T-helper 22 cell (primary cell): Measurements from ENCODE around the gene LCE3D.
"Not testable (repeated sequence)": the region's sequence is repeated elsewhere in the genome, so short reads cannot be mapped to it uniquely, and the experiment has no call there.

Experiments
- DNase-seq: peaks from one replicate; pipeline ENCODE4 v3.0.0-alpha.2; 2020; ENCODE audit warnings: low read depth

LCE3D gene, protein sequence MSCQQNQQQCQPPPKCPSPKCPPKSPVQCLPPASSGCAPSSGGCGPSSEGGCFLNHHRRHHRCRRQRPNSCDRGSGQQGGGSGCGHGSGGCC

DNA sequence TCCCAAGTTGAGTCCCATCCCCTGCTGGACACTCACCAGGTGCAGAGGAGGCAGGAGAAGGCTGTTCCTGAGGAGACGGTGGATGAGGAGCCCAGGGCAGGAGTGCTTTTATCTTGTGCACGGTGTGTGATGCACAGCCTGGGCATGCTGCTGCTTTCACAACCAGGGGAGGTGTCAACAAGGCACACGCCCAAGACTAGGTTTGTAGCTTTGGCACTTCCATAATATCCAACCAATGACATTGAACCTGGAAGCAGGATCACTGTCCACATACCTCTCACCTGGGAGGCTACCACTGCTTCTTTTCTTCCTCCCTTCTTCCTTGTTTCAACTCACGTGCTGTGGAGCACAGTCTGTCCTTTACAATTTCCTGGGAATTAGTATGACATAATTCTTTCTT lies at the start of gene LCE3D:
TSS of gene LCE3D (minus strand) at position 84 of the 400 bp plus-strand sequence. CDS start 580 bp downstream, outside the sequence.
- DNase-seq: no peak

DNA sequence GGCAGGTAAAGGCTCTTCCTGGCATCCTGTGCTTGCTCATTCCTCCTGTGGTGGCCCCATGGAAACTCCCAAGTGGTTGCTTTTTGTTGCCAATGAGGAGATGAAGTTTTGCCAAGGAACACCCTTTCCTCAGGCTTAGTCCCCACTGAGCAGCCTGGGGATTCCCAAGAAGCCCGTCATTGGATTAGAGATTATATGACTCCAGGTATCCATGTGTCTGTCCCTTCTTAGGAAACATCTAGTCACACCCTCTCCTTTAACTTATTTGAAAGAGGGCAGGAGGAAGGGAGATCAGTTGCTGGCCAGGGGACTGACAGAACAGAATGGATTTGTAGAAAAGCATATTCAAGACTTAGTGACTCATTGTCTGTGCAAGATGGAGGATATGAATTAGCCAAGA lies 46.4 kb upstream of the LCE3D start:
- DNase-seq: no peak

DNA sequence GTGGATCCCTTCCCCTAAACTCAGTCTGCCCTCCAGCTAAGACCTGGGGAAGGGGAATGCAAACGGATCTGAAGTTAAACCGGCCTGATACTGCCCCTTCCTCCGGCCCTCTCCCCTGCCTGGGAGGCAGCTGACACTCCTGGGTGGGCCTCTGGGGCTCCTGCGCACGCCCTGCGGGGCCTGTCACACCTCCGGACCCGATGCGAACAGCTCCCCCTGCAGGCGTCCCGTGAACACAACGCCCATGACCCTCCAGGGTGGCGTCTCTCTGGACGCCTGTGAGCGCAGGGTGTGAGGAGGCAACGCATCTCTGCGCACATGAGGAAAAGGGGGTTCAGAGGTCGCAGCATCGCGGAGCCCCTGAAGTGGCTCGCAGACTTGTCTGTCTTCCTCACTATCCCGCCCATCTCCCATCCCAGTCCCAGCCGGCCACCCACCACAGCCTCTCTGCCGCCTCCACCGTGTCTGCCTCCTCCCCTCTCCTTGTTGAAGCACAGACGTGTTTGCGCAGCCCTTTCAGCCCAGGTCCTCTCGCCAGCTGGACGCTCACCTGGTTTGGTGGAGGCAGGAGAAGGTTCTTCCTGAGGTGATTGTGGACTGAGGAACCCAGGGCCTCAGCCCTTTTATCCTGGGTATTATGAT lies 43.0 kb upstream of the LCE3D start:
- DNase-seq: no peak

DNA sequence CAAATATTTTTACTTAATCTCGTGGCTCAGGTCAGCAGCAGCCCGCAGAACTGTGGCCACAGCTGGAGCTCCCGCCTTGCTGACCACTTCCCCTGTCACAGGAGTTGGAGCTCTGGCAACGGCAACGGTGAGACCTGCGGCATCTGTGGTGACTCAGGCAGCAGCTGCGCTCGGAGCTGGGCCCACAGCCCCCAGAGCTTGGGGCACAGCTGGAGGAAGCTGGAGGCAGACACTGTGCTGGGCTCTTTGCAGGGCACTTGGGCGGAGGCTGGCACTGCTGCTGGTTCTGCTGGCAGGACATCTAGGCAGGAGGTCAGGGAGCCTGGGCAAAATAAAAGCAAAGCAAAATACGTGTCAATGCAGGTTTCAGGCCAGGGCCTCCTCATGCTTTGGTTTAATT lies 42.5 kb upstream of the LCE3D start, which contains the start of gene LCE3A:
TSS of gene LCE3A (minus strand) at position 301 of the 400 bp plus-strand sequence. CDS start at position 301, 0 bp downstream.
- DNase-seq: no peak

DNA sequence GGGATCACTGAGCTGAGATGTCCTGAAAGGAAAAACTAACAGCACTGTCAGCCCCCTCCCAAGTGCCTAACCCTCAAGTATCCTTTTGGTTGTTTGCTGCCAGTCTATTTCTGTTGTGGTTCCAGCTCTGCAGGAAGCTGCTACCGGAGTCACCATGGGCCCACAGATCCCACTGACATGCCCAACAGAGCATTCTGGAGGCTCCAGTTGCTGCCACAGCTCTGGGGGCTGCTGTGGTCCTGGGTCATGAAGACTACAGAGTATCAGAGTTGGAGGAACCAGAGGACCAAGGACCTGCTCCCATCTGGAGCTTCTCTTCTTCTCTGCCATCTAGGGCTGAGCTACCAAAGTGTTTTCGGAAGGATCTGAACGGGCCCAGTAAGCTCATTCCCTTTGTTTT lies 41.7 kb upstream of the LCE3D start:
- no peak for DNase-seq

DNA sequence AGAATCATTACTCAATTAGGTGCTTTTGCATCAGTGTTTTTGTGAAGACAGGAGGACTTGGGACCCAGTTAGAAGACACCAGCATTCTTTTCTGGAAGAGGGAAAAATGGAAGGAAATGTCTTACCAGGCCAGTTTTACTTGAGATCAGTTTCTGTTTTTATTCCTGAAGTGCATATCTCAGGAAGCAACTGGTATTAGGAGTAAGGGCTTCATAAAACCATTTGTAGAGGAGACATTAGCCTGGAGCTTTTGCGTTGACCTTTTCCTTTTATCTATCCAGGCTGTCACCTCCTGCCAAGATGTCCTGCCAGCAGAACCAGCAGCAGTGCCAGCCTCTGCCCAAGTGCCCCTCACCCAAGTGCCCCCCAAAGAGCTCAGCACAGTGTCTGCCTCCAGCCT lies 33.2 kb upstream of the LCE3D start, which contains the start of gene LCE3B:
TSS of gene LCE3B (plus strand) at position 301 of the 400 bp plus-strand sequence. CDS start at position 301, 0 bp downstream.
- DNase-seq: no peak

DNA sequence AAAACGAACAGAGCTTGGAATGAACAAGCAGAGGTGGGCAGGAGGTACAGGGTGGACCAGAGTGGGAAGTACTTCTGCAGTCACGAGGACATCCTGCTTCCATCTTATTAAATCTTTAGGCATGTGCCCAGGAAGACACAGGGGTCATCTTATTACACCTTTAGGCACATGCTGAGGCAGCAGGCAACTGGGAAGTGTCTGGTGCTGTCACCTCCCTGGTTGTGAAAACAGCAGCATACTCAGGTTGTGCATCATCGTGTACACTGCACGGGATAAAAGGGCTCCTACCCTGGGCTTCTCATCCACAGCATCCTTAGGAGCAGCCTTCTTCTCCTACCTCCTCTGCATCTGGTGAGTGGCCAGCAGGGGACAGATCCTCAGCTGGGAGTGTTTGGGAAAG lies 19.6 kb upstream of the LCE3D start, which contains the start of gene LCE3C:
TSS of gene LCE3C (plus strand) at position 301 of the 400 bp plus-strand sequence. CDS start 498 bp downstream, outside the sequence.
- DNase-seq: no peak

DNA sequence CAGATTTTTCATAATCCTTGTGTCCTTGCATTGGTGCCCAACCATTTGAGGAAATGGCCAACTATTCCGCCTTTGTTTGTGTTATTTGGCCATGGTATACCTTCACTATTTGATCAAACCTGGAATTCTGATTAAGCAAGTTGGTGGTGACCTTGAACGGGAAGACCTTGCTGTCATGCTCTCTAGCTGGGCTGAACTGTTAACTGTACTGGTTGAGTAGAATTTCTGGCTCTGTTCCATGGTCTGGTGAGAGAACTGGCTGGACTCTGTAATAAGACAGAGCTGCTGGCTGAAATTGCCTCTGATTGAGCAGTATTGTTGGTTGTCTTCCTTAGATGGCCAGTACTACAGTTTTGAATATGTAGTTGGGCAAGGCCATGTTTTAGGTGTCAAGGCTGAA lies 16.7 kb upstream of the LCE3D start:
- DNase-seq: no peak

DNA sequence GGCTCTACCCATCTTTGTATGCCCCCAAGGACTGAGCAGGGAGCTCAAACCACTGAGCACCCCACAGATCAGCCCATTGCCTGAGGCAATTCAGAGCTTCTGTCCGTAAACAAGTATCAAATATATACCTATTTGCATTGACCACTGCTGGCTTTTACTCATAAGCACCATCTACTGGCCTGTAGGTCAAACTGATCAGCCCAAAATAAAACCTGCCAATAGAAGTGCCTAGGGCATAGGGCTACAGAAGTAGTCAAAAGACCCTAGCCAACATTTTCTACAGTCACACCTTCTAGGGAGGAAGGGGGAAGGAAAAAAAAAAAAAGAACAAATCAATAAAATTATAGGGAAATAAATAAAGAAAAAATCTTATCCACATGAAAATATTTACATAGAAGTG lies 5.3 kb upstream of the LCE3D start:
- no peak for DNase-seq

DNA sequence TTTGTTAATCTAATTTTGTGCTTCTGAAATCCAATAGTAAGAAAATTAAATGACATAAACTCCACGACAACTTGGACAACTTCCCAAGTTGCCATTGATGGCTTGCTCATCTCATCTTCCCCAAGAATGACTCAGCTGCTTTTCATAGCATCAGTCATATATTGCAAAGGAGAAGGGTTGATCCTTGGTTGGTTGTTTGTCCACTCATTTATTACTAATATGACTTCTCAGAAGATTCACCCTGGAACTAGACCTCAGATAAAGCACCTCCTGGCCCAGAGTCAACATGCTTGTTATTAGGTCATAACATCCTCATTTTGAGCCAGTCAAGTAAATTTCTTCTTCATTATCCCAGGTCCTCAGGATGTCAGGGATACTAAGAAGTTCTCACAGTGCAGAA lies 2.3 kb upstream of the LCE3D start:
- DNase-seq: no peak

DNA sequence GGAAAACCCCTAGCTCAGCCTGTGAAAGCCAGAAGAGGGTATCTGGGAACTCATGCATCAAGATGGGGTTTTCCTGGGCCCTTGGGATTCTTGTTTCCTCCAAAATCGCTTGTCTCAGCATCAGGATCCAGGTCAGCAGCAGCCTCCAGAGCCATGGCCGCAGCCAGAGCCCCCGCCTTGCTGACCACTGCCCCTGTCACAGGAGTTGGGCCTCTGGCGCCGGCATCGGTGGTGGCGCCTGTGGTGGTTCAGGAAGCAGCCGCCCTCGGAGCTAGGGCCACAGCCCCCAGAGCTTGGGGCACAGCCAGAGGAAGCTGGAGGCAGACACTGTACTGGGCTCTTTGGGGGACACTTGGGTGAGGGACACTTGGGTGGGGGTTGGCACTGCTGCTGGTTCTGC lies 790 bp downstream of the LCE3D start:
- not testable (repeated sequence) for DNase-seq

DNA sequence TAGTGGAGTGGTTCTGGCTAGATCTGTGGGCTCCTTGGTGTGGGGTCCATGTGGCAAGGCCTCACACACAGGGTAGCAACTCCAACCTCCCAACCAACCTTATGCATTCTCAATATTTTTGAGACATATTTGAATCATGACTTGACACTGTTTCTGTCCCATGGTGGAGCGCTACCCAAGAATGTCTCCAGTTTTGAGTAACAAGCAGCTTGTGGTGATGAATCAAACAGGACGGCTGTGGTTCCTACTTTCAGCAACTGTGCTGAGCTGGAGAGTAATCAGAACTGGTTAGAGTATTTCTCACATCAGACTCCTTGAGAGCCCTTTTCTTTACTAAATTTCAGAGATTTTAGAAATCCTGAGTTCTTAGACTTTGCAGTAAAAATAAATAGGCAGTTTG lies 3.1 kb downstream of the LCE3D start:
- DNase-seq: no peak

DNA sequence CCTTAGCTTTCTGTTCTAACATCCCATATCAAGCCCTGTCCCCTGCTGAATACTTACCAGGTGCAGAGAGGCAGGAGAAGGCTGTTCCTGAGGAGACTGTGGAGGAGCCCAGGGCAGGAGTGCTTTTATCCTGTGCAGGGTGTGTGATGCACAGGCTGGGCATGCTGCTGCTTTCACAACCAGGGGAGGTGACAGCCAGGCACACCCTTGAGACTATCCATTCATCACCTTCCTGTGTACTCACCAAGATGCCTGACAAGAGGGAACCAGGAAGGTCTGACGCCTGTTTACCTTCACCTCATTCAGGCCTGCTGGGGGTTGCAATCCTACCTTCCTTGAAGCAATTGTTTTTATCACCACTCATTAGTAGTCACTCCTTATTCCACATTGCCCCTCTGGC lies 13.6 kb downstream of the LCE3D start, which contains the start of gene LCE3E:
TSS of gene LCE3E (minus strand) at position 100 of the 400 bp plus-strand sequence. CDS start 572 bp downstream, outside the sequence.
- no peak for DNase-seq

DNA sequence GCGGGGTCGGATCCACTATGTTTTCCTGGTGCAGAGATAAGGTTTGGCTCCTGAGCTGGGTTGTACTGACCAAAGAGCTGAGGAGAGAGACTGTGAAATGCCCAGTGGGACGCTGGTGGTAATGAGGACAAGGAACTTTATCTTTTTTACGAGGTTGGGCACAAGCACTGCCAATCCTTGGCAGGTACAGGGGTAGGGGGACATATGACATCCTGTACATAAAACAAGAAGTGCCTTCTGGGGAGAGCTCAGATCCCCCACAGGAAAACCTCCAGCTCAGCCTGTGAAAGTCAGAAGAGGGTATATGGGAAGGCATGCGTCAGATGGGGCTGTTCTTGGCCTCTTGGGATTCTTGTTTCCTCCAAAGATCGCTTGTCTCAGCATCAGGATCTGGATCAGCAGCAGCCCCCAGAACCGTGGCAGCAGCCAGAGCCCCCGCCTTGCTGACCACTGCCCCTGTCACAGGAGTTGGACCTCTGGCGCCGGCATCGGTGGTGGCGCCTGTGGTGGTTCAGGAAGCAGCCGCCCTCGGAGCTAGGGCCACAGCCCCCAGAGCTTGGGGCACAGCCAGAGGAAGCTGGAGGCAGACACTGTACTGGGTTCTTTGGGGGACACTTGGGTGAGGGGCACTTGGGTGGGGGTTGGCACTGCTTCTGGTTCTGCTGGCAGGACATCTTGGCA lies 14.6 kb downstream of the LCE3D start:
- DNase-seq: no peak

DNA sequence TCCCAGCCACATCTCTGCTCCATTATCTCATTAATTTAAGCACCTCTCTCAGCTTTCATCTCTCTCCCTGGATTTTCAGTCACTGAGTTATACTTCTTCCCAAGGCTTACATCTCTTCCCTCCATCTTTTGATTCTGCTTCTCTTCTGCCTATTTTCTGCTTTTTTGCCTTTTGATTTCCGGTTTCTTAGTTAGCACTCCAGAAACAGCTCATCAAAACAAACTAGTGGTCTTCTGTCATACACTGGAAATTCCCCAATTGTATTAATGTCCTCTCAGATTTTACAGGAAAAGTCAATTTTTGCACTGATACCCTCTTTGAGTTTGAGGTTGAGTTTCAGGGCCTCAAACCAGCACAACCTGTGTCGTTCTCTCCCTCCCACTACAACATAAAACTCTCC lies 15.2 kb downstream of the LCE3D start:
- DNase-seq: no peak

DNA sequence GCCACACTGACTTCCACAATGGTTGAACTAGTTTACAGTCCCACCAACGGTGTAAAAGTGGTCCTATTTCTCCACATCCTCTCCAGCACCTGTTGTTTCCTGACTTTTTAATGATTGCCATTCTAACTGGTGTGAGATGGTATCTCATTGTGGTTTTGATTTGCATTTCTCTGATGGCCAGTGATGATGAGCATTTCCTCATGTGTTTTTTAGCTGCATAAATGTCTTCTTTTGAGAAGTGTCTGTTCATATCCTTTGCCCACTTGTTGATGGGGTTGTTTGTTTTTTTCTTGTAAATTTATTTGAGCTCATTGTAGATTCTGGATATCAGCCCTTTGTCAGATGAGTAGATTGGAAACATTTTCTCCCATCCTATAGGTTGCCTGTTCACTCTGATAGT lies 32.0 kb downstream of the LCE3D start:
- DNase-seq: not testable (repeated sequence)

DNA sequence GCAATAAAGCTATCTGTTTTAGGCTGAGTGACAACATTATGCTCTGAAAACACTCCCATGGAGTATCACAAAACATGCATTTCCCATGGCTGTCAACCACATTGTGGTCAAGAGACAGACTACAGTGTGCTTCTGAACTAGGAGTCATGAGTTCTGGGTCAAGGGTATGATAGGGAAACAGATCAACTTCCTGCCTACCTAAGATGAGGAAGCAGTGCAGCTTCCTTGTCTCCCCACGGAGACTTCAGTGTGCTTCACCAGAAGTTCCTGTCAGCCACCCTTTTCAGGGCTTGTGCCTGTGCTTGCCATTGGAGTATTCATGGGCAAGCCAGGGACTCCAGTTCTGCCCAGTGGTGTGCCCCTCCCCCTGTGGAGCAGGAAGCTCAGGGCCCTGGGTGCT lies 33.6 kb downstream of the LCE3D start:
- DNase-seq: no peak

DNA sequence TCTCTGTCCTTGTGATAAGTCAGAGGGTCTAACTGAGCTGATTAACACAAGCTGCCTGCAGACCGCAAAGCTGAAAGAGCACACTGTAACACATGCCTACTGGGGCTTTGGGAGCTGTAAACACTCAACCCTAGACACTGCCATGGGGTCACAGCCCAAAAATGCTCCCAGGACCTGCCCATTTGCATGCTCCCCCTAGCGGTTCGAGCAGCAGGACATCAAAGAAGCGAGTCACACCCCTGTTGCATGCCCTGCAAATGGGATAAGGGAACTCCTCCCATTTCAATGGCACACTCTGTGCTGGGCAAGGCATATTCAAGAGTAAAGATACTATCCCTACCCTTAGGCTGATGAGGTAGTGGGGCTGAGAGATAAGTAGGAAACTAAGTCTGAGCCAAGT lies 36.5 kb downstream of the LCE3D start:
- no peak for DNase-seq

DNA sequence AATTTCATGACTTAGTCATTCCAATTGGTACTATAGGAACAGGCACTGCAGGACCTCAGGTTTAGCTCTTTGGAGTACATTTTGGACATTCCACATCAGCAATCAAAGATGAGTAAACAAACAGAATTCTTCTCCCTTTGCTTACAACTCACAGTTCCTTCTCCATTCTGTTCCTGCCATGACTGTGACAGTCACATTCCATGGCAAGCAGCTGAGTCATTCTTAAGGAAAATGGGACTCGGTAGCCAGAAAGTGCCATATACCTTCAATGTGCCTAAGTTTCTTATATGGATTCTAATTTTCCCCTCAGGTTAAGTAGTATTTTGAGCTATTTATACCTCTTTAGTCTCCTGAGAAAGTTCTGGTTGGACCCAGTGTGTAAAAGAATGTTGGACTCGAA lies 40.4 kb downstream of the LCE3D start:
- no peak for DNase-seq

DNA sequence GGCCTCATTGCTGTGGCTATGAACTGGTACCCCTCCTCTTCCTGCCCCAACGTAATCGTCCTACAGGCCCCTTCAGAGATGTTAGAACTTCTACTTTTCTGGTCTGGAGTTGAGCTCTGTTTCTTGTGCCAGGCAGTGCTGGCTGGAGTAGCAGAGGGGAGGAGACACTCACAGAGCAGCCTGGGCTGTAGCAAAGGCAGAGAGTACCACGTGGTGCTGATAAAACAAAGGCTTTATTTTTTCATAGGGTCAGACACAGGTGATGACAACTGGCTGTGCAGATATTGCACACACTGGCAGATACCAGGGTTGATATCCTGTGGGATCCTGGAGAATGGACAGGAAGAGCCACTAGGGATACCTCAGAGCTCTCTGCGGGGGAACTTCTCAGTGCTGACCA lies 42.8 kb downstream of the LCE3D start:
- DNase-seq: no peak

DNA sequence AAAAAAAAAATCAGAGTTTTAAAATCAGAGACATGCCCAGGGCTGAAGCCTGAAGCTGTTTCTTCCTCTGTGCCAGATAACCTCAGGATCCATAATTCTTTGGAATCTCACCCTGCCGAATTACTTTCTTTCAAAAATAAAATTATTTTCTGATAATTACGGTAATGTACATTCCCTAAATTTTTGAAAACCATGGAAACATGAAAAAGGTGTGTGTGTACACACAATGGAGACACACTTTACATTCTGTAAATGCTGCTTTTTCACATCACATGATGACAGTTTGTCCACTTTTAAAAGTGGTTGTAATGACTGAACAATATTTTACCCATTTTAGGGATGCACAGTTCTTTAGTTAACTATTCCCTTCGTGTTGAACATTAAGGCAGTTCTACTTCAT lies 44.5 kb downstream of the LCE3D start:
- no peak for DNase-seq

DNA sequence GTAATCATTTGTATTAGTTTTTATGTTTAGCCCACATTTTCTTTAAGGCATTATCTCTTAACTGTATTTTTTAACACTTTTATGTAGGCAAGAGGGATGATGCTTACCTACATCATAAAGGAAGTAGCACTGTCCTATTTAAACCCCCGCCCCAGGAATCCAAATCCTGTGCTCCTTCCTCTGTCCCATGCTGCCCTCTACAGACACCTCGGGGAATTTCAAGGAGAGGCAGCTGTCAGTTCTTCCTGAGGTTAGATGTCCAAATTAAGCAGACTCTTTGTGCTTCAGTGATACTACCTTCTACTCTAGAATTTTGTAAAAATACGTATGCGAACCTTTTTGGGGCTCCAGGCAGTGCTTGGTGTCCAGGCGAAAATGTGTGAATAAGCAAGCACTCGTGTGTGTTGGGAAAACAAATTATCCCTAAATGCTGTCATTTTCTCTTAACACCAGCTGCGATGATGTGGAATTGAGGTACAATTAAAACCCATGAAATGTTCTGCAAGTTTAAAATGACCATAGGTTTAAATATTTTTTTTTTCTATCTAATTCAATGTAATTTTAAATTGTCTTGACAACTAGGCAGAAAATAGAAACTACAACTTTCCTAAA lies 46.9 kb downstream of the LCE3D start:
- DNase-seq: no peak
